ENCODE data around the gene USP37.

GRCh38 chr2:218479595-218479994 lies 88.6 kb downstream of the USP37 start:
- no peak for TF ChIP-seq CTCF (IDR thresholded peaks at IDR 0.05; ENCODE audit: low read length)
- TF ChIP-seq EZH2 (IDR thresholded peaks at IDR 0.05; ENCODE audit: borderline replicate concordance, low read length) = no peak

All from OCI-LY1 (cell line).